H9 (cell line): ENCODE measurements around the gene PLEKHA5. TPM values are rescaled to one million over a fixed set of nuclear protein-coding genes. Genes with fewer than 3 reads are reported as not detected.

ENCODE experiments used
- DNase-seq: peaks from one replicate; pipeline ENCODE4 v3.0.0-alpha.2; 2017
- H2AFZ ChIP-seq: one replicate; pipeline ENCODE4 v1.6.1; 2013; ENCODE audit warnings: mild to moderate bottlenecking, low read length, control low read depth, moderate library complexity
- H2AK5ac ChIP-seq: 2 replicates; pipeline ENCODE4 v1.6.1; 2013; ENCODE audit warnings: low read length, control low read depth, mixed read lengths; ENCODE audit not compliant: insufficient read length
- H2BK120ac ChIP-seq: one replicate; pipeline ENCODE4 v1.6.1; 2013; ENCODE audit warnings: low read depth, mild to moderate bottlenecking, low read length, control low read depth, inconsistent platforms; ENCODE audit not compliant: poor library complexity, severe bottlenecking
- H2BK12ac ChIP-seq: 2 replicates; pipeline ENCODE4 v1.6.1; 2013; ENCODE audit warnings: low read length, control low read depth, mixed read lengths, low read depth; ENCODE audit not compliant: insufficient read length
- H2BK15ac ChIP-seq: 2 replicates; pipeline ENCODE4 v1.6.1; 2013; ENCODE audit warnings: low read depth, low read length, control low read depth
- H2BK20ac ChIP-seq: one replicate; pipeline ENCODE4 v1.6.1; 2013; ENCODE audit warnings: low read depth, mild to moderate bottlenecking, low read length, control low read depth, inconsistent platforms; ENCODE audit not compliant: poor library complexity, severe bottlenecking
- H2BK5ac ChIP-seq: 2 replicates; pipeline ENCODE4 v1.6.1; 2013; ENCODE audit warnings: low read length, control low read depth, mixed read lengths; ENCODE audit not compliant: insufficient read length
- H3K14ac ChIP-seq: 2 replicates; pipeline ENCODE4 v1.6.1; 2013; ENCODE audit warnings: low read length, control low read depth; ENCODE audit not compliant: insufficient read depth
- H3K18ac ChIP-seq: 2 replicates; pipeline ENCODE4 v1.6.1; 2013; ENCODE audit warnings: low read depth, mild to moderate bottlenecking, mixed read lengths, low read length, control low read depth; ENCODE audit not compliant: insufficient read length
- H3K23ac ChIP-seq: 2 replicates; pipeline ENCODE4 v1.6.1; 2013; ENCODE audit warnings: low read length, control low read depth, mixed read lengths, low read depth; ENCODE audit not compliant: insufficient read length
- H3K23me2 ChIP-seq: 2 replicates; pipeline ENCODE4 v1.6.1; 2013; ENCODE audit warnings: low read depth, mild to moderate bottlenecking, mixed read lengths, low read length, control low read depth; ENCODE audit not compliant: insufficient read length, poor library complexity, severe bottlenecking
- H3K27ac ChIP-seq: 2 replicates; pipeline ENCODE4 v1.5.1; 2013; ENCODE audit warnings: low read length, control low read depth, mixed read lengths, low read depth; ENCODE audit not compliant: insufficient read length
- H3K27me3 ChIP-seq: 2 replicates; pipeline ENCODE4 v1.6.1; 2013; ENCODE audit warnings: low read length, control low read depth, inconsistent platforms; ENCODE audit not compliant: insufficient read depth
- H3K4ac ChIP-seq: 2 replicates; pipeline ENCODE4 v1.6.1; 2013; ENCODE audit warnings: low read depth, mild to moderate bottlenecking, control low read depth, inconsistent platforms, low read length, moderate library complexity
- H3K4me1 ChIP-seq: 2 replicates; pipeline ENCODE4 v1.6.1; 2013; ENCODE audit warnings: low read length, control low read depth, inconsistent platforms; ENCODE audit not compliant: insufficient read depth
- H3K4me2 ChIP-seq: 2 replicates; pipeline ENCODE4 v1.6.1; 2013; ENCODE audit warnings: low read length, control low read depth, mixed read lengths; ENCODE audit not compliant: insufficient read length, insufficient read depth
- H3K56ac ChIP-seq: 2 replicates; pipeline ENCODE4 v1.6.1; 2013; ENCODE audit warnings: low read depth, mild to moderate bottlenecking, mixed read lengths, low read length, control low read depth; ENCODE audit not compliant: insufficient read length
- H3K79me1 ChIP-seq: 2 replicates; pipeline ENCODE4 v1.6.1; 2013; ENCODE audit warnings: low read depth, mild to moderate bottlenecking, moderate library complexity, low read length, control low read depth, inconsistent platforms; ENCODE audit not compliant: insufficient read depth, poor library complexity, severe bottlenecking
- H3K79me2 ChIP-seq: 2 replicates; pipeline ENCODE4 v1.6.1; 2013; ENCODE audit warnings: low read length, control low read depth, inconsistent platforms; ENCODE audit not compliant: insufficient read depth
- H3K9ac ChIP-seq: 2 replicates; pipeline ENCODE4 v1.6.1; 2013; ENCODE audit warnings: low read length, control low read depth, mixed read lengths; ENCODE audit not compliant: insufficient read length; ENCODE audit errors: extremely low read depth
- H3K9me3 ChIP-seq: one replicate; pipeline ENCODE4 v1.6.1; 2013; ENCODE audit warnings: low read depth, low read length, inconsistent platforms; ENCODE audit not compliant: control insufficient read depth
- H3T11ph ChIP-seq: one replicate; pipeline ENCODE4 v1.6.1; 2013; ENCODE audit warnings: mild to moderate bottlenecking, low read length, control low read depth, inconsistent platforms
- H4K20me1 ChIP-seq: one replicate; pipeline ENCODE4 v1.6.1; 2013; ENCODE audit not compliant: control insufficient read depth, insufficient read length, insufficient read depth
- H4K5ac ChIP-seq: 2 replicates; pipeline ENCODE4 v1.6.1; 2013; ENCODE audit warnings: low read depth, mild to moderate bottlenecking, mixed read lengths, low read length, control low read depth; ENCODE audit not compliant: insufficient read length
- H4K8ac ChIP-seq: replicated peaks from 2 replicates; pipeline ENCODE4 v1.6.1; 2013; ENCODE audit warnings: low read length, control low read depth, mixed read lengths, low read depth; ENCODE audit not compliant: insufficient read length
- H4K91ac ChIP-seq: 2 replicates; pipeline ENCODE4 v1.6.1; 2013; ENCODE audit warnings: low read depth, mild to moderate bottlenecking, moderate library complexity, mixed read lengths, low read length, control low read depth; ENCODE audit not compliant: insufficient read length
- H3K27ac Mint-ChIP-seq, 3 experiments: 2 replicates in 2 of 3; 3 replicates in 1 of 3; pipeline ENCODE4 v1.8.0; 2020 to 2021; ENCODE audit warnings: mixed read lengths in 3 of 3, mild to moderate bottlenecking in 1 of 3, moderate library complexity in 1 of 3
- H3K27me3 Mint-ChIP-seq: 2 replicates; pipeline ENCODE4 v1.8.0; 2021; ENCODE audit warnings: low read depth, mild to moderate bottlenecking, moderate library complexity, mixed read lengths
- H3K36me3 Mint-ChIP-seq, 3 experiments: 2 replicates in 2 of 3; 3 replicates in 1 of 3; pipeline ENCODE4 v1.8.0; 2020 to 2021; ENCODE audit warnings: low read depth in 3 of 3, mixed read lengths in 3 of 3; ENCODE audit not compliant: insufficient read depth in 1 of 3
- H3K4me1 Mint-ChIP-seq, 2 experiments: 2 replicates each; pipeline ENCODE4 v1.8.0; 2020; ENCODE audit warnings: mixed read lengths in 2 of 2
- H3K4me3 Mint-ChIP-seq, 2 experiments: 2 replicates in 1 of 2; 3 replicates in 1 of 2; pipeline ENCODE4 v1.8.0; 2020 to 2021; ENCODE audit warnings: mild to moderate bottlenecking in 2 of 2, mixed read lengths in 2 of 2, moderate library complexity in 1 of 2
- H3K9me3 Mint-ChIP-seq, 2 experiments: 2 replicates in 1 of 2; 3 replicates in 1 of 2; pipeline ENCODE4 v1.8.0; 2020; ENCODE audit warnings: mild to moderate bottlenecking in 2 of 2, mixed read lengths in 2 of 2, moderate library complexity in 1 of 2
- CTCF ChIP-seq: fragments of 200-600 bp; sonication (generic); conservative IDR thresholded peaks from 3 replicates; pipeline ENCODE4 v1.8.0; 2021; ENCODE audit warnings: antibody characterized with exemption, mild to moderate bottlenecking
- total RNA-seq: library from RNA; stranded (reverse); gene quantifications from 2 replicates; pipeline ENCODE4 v1.2.1, GENCODE V29; 2021

Gene PLEKHA5
- total RNA-seq, 1 experiment from 2014 or later, result 86.7 TPM

GRCh38 chr12:19277711-19278110 lies 148.2 kb downstream of the PLEKHA5 start:
- H2BK15ac ChIP-seq, result no peak overlapping the region
- H3K27me3 ChIP-seq, result no peaks in the 10 kb centered on the region
- no peak overlapping the region for H3K27ac Mint-ChIP-seq
- no peaks in the 10 kb centered on the region for H3K23me2 ChIP-seq
- no peak overlapping the region for H3K56ac ChIP-seq
- H3K14ac ChIP-seq, result no peak overlapping the region
- H4K91ac ChIP-seq, result no peak overlapping the region
- H3K4ac ChIP-seq, result no peak overlapping the region
- no peaks in the 10 kb centered on the region for H3K79me1 ChIP-seq
- no peak overlapping the region for H3K4me3 Mint-ChIP-seq
- H2BK20ac ChIP-seq, result no peak overlapping the region
- no peak overlapping the region for H3K4me2 ChIP-seq
- no peak overlapping the region for H2BK12ac ChIP-seq
- TF ChIP-seq CTCF, result no peak
- H3K9me3 ChIP-seq, result no peaks in the 10 kb centered on the region
- no peak overlapping the region for H3K23ac ChIP-seq
- no peak overlapping the region for H3K27ac ChIP-seq
- no peaks in the 10 kb centered on the region for H3K79me2 ChIP-seq
- no peak overlapping the region for H3K9ac ChIP-seq
- no peaks in the 10 kb centered on the region for H4K20me1 ChIP-seq
- H3K4me1 ChIP-seq, result no peaks in the 10 kb centered on the region
- H2BK5ac ChIP-seq, result no peak overlapping the region
- no peak overlapping the region for H4K5ac ChIP-seq
- no peak overlapping the region for H4K8ac ChIP-seq
- no peak overlapping the region for H3T11ph ChIP-seq
- H3K4me1 Mint-ChIP-seq, result peaks cover 2 to 5% of the 10 kb centered on the region in 2 experiments; a peak in 3 of 4 replicates
- no peaks in the 10 kb centered on the region for H3K9me3 Mint-ChIP-seq
- no peak for DNase-seq
- no peaks in the 10 kb centered on the region for H3K27me3 Mint-ChIP-seq
- H3K18ac ChIP-seq, result no peak overlapping the region
- H2BK120ac ChIP-seq, result no peak overlapping the region
- peaks cover 23 to 68% (median 45%) of the 10 kb centered on the region in 3 experiments; a peak in 6 of 7 replicates for H3K36me3 Mint-ChIP-seq
- H2AFZ ChIP-seq, result no peak overlapping the region
- H2AK5ac ChIP-seq, result no peak overlapping the region
